Forelimb muscle (tissue), 1 donor: ENCODE data around the gene ART1. TPM values are rescaled to one million over a fixed set of nuclear protein-coding genes. Genes with fewer than 3 reads are reported as not detected.

Experiments used
- DNase-seq: peaks from one replicate; pipeline ENCODE4 v3.0.0-alpha.2; 2013; ENCODE audit warnings: low read depth
- polyA plus RNA-seq: library from polyadenylated mRNA; unstranded; fragments of 120-200 nt; gene quantifications from one replicate; pipeline ENCODE4 v1.2.1, GENCODE V29; 2013; ENCODE audit not compliant: insufficient read length

The ART1 gene
- polyA plus RNA-seq, 1 donor, result 7.2 TPM

- DNase-seq, result no peak
Observed at GRCh38 chr11:3665336-3666022, 20.6 kb downstream of the ART1 start.

DNA sequence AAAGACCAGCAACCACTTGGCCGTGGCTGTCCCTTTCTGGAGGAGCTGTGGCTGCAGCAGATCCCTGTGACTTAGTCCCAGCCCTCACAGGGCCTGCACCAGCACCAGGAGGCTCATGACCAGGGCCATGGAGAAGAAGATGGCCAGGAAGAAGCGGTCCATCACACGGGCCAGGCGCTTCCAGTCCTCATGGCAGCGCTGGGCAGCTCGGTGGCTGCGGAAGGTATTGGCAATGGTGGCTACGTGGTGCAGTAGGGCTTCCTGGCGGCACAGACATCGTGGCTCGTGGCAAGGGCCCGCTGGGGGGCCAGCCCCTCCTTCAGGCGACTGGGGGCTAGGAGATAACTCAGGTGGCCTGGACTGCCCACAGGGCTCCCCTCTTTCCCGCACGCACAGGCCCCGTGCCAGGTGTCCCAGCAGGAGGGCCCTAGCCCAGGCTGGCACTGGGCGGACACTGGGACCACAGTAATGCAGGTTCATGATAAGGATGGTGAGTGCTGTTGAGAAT is 21.1 kb downstream of the ART1 start:
- DNase-seq, result no peak

DNA sequence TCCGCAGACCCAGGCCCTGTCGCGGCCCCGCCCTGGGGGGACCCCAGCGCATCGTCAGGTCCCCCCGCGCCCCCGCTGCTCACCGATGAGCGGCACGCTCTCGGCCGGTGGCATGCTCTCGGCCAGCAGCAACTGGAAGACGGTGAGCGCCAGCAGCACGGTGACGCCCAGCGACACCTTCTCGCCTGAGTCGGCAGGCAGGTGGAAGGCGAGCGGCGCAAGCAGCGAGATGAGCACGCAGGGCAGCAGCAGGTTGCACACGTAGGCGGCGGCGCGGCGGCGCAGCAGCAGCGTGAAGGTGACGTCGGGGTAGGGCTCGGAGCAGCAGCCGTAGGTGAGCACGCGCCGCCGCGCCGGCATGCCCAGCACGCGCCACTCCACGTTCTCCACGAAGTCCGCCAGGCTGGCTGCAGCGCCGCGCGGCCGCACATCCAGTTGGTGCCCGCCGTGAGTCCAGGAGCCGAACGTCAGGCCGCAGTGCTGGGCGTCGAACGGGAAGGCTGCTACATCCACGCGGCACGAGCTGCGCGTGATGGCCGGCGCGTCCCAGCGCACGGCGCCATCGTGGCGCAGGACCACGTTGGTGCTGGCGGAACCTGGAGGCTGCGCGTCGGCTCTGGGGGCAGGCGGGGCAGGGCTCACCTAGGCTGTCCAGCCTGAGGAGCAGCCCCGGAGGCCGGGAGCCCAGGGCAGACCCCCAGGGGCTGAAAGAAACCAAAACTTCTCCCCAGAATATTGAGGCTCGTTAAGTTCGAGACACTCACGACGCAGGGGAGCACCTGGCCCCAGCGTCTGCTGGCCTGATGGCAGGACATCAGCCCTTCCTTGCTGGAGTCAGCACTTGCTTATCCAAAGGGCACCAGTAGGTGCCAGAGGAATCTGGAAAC is 22.5 kb downstream of the ART1 start:
- no peak for DNase-seq

- DNase-seq, result no peak
Observed at GRCh38 chr11:3669128-3669527, 24.2 kb downstream of the ART1 start.

- DNase-seq, result no peak
Observed at GRCh38 chr11:3669742-3670183, 24.8 kb downstream of the ART1 start.

GRCh38 chr11:3671334-3672254 is 26.7 kb downstream of the ART1 start, which contains the start of gene CHRNA10:
CHRNA10 (minus strand) TSS chr11:3671384; CDS start chr11:3671312, 72 bp downstream.
- DNase-seq, result no peak

- DNase-seq, result no peak
Observed at GRCh38 chr11:3674189-3674588, 29.3 kb downstream of the ART1 start.

DNA sequence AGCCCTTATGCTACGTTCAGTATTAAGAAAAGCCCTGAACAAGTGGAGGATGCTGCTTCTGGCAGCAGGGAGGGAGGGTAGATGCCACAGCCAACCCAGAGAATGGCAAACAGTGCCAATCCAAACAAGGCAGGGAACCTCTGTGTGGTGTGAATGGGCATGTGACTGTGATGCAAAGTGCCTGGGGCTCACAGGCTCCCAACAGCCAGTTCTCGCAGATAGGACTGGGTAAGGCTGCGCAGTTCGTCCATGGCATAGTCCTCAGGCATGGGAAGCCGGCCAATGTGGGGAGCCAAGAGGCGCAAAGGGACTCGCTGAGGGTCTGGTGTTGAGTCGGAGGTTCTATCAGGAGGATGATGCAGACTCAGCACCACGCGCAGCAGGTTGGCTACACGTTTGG is 31.0 kb downstream of the ART1 start:
- no peak for DNase-seq

DNA sequence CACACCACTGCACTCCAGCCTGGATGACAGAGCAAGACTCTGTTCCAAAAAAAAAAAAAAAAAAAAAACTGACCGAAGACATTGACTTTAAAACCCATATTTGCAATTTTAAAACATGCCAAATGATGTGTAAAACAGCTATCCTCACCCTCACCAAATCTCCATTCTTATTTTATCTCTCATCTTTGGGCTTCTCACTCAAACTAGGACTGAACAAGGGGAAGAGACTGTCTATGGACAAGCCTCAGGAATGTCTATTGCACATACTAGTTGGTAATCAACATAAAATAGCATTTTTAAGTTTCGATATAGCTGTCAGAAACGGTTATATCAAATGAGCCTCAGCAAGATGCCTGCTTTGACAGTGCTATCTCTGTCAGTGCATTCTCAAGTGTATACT is 34.1 kb downstream of the ART1 start:
- no peak for DNase-seq

DNA sequence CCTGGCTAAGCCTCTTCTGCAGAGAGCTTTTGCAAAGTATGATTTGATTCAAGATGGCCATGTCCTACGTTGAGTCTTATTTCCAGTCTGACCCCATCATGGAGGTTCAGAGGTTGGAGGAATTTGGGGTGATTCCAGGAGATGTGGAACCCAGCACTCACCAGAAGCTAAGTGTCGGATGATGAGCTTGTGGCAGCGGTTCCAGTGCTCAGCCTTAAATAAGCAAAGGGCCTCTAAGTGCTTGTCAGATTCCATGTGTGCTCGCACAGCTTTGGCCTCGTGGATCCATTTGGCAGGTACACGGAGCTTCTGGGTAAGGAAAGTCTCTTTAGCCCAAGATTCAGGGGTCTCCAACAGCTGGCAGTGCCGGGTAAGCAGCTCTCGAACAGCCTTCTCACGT is 38.1 kb downstream of the ART1 start:
- DNase-seq, result no peak

GRCh38 chr11:3684129-3684818 is 39.3 kb downstream of the ART1 start:
- no peak for DNase-seq

- DNase-seq, result no peak
Observed at GRCh38 chr11:3684819-3685172, 39.9 kb downstream of the ART1 start.

DNA sequence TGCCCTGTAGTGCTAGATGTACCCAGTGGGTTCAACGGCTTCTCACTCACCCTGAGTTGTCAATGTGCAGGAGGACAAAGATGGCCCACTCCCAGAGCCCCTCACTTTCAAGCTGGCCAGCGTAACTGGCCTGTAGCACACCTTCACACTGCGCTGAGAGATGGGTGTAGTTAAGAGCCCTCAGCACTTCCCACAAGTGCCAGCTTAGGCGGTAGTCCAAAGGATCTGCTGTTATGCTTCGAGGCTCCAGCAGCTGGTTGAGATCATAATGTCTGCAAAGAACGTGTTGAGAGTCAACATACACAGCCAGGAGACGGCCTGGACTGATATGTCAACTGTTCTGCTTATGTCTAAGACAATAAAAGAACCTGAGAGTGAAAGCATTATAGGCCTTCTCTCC is 41.0 kb downstream of the ART1 start:
- DNase-seq, result no peak

DNA sequence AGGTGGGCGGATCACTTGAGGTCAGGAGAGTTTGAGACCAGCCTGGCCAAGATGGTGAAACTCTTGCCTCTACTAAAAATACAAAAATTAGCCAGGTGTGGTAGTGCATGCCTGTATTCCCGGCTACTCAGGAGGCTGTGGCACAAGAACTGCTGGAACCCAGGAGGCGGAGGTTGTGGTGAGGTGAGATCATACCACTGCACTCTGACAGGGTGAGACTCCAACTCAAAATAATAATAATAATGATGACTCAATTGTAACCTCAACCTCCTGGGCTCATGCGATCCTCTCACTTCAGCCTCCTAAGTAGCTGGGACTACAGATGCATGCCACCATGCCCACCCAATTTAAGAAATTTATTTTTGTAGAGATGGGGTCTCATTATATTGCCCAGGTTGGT is 41.8 kb downstream of the ART1 start:
- no peak for DNase-seq

- DNase-seq, result no peak
Observed at GRCh38 chr11:3700410-3700809, 55.5 kb downstream of the ART1 start.

- DNase-seq, result no peak
Observed at GRCh38 chr11:3700910-3701309, 56.0 kb downstream of the ART1 start.

DNA sequence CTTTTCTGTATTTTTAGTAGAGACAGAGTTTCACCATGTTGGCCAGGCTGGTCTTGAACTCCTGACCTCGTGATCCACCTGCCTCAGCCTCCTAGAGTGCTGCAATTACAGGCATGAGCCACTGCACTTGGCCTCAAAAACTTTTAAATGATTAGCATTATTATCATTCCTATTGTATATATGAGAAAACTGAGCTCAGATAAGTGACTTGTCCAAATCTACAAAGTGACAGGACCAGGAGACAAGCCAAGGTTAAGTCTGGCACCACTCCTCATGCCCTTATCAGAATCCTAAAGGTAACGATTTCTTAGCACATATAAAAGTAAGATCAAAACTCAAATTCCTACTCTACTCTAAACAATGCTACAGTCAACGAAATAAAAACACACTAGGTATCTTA is 58.5 kb downstream of the ART1 start:
- DNase-seq, result no peak

DNA sequence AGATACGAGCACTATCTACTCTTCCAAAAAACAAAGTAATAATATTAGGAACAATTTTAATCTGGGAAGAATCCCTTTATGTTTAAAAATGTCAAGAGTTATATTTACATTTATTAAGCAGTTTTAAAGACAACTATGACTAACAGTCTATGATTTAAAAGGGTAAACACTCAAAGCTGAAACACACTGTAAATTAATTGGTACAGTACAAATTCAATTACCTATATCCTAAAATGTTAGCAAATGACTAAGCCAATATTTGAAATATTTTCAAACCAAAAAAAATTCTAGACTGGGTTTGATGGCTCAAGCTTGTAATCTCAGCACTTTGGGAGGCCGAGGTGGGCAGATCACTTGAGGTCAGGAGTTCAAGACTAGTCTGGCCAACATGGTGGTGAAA is 62.2 kb downstream of the ART1 start:
- DNase-seq, result no peak

GRCh38 chr11:3709977-3710376 is 65.0 kb downstream of the ART1 start:
- no peak for DNase-seq

- DNase-seq, result no peak
Observed at GRCh38 chr11:3710485-3711259, 65.7 kb downstream of the ART1 start.
